ENCODE results near the gene RPS8. TPM values are rescaled to one million over a fixed set of nuclear protein-coding genes. Genes with fewer than 3 reads are reported as not detected.

RPS8 gene
- total and polyA plus RNA-seq, 2 of the 8 experiments (the other 6 are each of a cell fraction or from before 2014, with no cell fraction given): 2,261 to 2,407 TPM

DNA sequence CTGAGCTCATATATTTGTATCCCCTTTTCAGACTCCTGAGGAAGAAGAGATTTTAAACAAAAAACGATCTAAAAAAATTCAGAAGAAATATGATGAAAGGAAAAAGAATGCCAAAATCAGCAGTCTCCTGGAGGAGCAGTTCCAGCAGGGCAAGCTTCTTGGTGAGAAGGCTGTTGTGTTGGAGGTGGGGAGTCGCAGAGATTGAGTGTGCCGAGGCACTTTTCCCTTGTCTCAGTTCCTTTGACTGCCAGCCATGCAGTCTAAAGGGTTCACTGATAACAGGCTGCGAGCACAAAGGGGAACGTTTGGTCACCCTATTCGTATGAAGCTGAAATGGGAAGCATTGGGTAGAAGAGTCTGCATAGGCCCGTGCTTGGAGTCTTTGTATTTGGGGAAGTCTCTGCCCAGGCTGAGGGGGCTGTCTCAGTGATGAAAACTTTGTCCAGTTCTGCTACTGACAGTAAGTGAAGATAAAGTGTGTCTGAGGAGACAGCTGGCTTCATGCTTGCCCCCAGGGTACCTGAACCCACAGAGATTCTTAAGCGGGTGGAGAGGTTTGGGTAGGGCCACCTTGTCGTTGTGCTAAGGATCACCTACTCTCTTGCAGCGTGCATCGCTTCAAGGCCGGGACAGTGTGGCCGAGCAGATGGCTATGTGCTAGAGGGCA is 2.8 kb downstream of the RPS8 start:
- H2AK5ac ChIP-seq (ENCODE audit: low read depth, low read length): no peak overlapping the region
- H3K56ac ChIP-seq (replicated peaks; ENCODE audit: insufficient read length, low read depth, low read length): no peak overlapping the region
- no peak overlapping the region for H2BK20ac ChIP-seq (ENCODE audit: low read length)
- peaks cover 16% of the 10 kb centered on the region for H3K23me2 ChIP-seq (ENCODE audit: low read depth, low read length)
- peak overlapping the region in 2 of 4 experiments; percentile 1 to 68; a peak in 2 of 8 replicates for H3K4me3 ChIP-seq (ENCODE audit: extremely low read depth in 1 of 4, insufficient read depth in 2 of 4, low read depth in 3 of 4, low read length in 4 of 4)
- no peak overlapping the region for H3K4ac ChIP-seq (replicated peaks; ENCODE audit: insufficient read length, low read depth, low read length)
- H4K8ac ChIP-seq (ENCODE audit: extremely low read depth, insufficient read depth, low read length): no peak overlapping the region; the same call in 1 of the 2 replicates
- peak overlapping the region; percentile 93 to 98 for H3K4me2 ChIP-seq (ENCODE audit: insufficient read depth in 1 of 2, low read depth in 2 of 2, low read length in 2 of 2)
- peaks cover 24 to 54% (median 34%) of the 10 kb centered on the region in 4 experiments for H3K36me3 ChIP-seq (ENCODE audit: control insufficient read depth in 2 of 4, insufficient read depth in 4 of 4, low read length in 3 of 4)
- no peak overlapping the region for H2BK12ac ChIP-seq (ENCODE audit: low read depth, low read length)
- H3K18ac ChIP-seq (ENCODE audit: extremely low read depth, low read length): no peak overlapping the region
- ChIA-PET POLR2A (ENCODE audit: partially characterized antibody) (interaction anchor here (0.6 to 23.6 kb wide), 17 partner anchors 9 to 734 kb away, joined by 3 to 428 read pairs (median 15); partner anchors contain the start of genes BEST4, BTBD19, DYNLT4 and HECTD3), CTCF (ENCODE audit: partially characterized antibody) (interaction anchor here (0.6 to 1.2 kb wide), 2 partner anchors 13 to 556 kb away, joined by 3 to 4 read pairs; no protein-coding TSS in a partner anchor)
- H3K27me3 ChIP-seq (replicated peaks in 1 of 4; ENCODE audit: control insufficient read depth in 3 of 4, extremely low read depth in 1 of 4, insufficient read depth in 3 of 4, low read length in 3 of 4): no peaks in the 10 kb centered on the region
- no peak overlapping the region for H3K23ac ChIP-seq (ENCODE audit: insufficient read length)
- WGBS, 2 experiments (ENCODE audit: extremely low coverage in 1 of 2, insufficient coverage in 1 of 2, insufficient read length in 1 of 2, insufficient replicate concordance in 2 of 2, low coverage in 1 of 2, low lambda C conversion rate in 2 of 2, missing lambda C conversion rate in 1 of 2): 94% methylated on average over 13 of the region's 13 CpGs; no CpG with 5 or more reads in 1 of the 2 experiments
- H3K9ac ChIP-seq (replicated peaks in 1 of 4; ENCODE audit: extremely low read depth in 1 of 4, low read depth in 3 of 4, low read length in 3 of 4): no peak overlapping the region; a peak in 1 of 7 replicates
- FAIRE-seq (no peak), DNase-seq (ENCODE audit: low read depth in 1 of 2, low spot score in 2 of 2) (no peak)
- H4K20me1 ChIP-seq (replicated peaks in 1 of 2; ENCODE audit: control insufficient read depth in 1 of 2, insufficient read depth in 2 of 2, low read length in 2 of 2): peaks cover 13 to 21% of the 10 kb centered on the region in 2 experiments
- H3K4me1 ChIP-seq (replicated peaks in 1 of 4; ENCODE audit: control insufficient read depth in 3 of 4, insufficient read depth in 4 of 4, low read length in 3 of 4): peaks cover 0 to 8% (median 2%) of the 10 kb centered on the region in 4 experiments; a peak in 5 of 7 replicates
- H3K9me3 ChIP-seq (ENCODE audit: insufficient read depth in 2 of 2, low read depth in 1 of 2, low read length in 1 of 2): no peaks in the 10 kb centered on the region
- H3K14ac ChIP-seq (ENCODE audit: insufficient read length): no peak overlapping the region
- no peak overlapping the region for H2BK15ac ChIP-seq (ENCODE audit: low read length)
- H4K5ac ChIP-seq (ENCODE audit: insufficient read length, low read depth, low read length): no peak overlapping the region
- TF ChIP-seq POLR2AphosphoS5 (IDR thresholded peaks at IDR 0.05; ENCODE audit: low read depth, low read length) (0 out of 2 replicates have a peak, but pooled peaks have one; percentile 20), RBBP5 (IDR thresholded peaks at IDR 0.05; ENCODE audit: borderline replicate concordance, low read depth, low read length) (no peak), POLR2A (IDR thresholded peaks at IDR 0.05; ENCODE audit: control extremely low read depth in 1 of 2, low read depth in 2 of 2, low read length in 2 of 2) (peak in 1 of 2 experiments; percentile 55; a peak in 1 of 3 replicates), HDAC6 (IDR thresholded peaks at IDR 0.05; ENCODE audit: low read depth, low read length) (no peak)
- H3K79me1 ChIP-seq (ENCODE audit: low read depth, low read length): peaks cover 3% of the 10 kb centered on the region; the same call in 1 of the 2 replicates
- peak overlapping the region; percentile 8; the same call in 1 of the 2 replicates for H2BK5ac ChIP-seq (ENCODE audit: low read depth, low read length)
- no peak overlapping the region for H2AFZ ChIP-seq (ENCODE audit: low read length)
- no peak overlapping the region for H2BK120ac ChIP-seq (replicated peaks; ENCODE audit: low read depth, low read length)
- H4K91ac ChIP-seq (replicated peaks; ENCODE audit: insufficient read length, low read length): no peak overlapping the region
- H3K79me2 ChIP-seq (ENCODE audit: control insufficient read depth in 1 of 2, insufficient read depth in 2 of 2, low read length in 2 of 2): peaks cover 15 to 33% of the 10 kb centered on the region in 2 experiments
- no peak overlapping the region for H3K27ac ChIP-seq (ENCODE audit: low read depth, low read length)
